Measurements from ENCODE around the gene PCDHGA11.
"Not testable (repeated sequence)": the region's sequence is repeated elsewhere in the genome, so short reads cannot be mapped to it uniquely, and the experiment has no call there.

PCDHGA11 gene

GRCh38 chr5:141399555-141400258, 21.1 kb upstream of the PCDHGA11 start:
- no peak for DNase-seq

DNA sequence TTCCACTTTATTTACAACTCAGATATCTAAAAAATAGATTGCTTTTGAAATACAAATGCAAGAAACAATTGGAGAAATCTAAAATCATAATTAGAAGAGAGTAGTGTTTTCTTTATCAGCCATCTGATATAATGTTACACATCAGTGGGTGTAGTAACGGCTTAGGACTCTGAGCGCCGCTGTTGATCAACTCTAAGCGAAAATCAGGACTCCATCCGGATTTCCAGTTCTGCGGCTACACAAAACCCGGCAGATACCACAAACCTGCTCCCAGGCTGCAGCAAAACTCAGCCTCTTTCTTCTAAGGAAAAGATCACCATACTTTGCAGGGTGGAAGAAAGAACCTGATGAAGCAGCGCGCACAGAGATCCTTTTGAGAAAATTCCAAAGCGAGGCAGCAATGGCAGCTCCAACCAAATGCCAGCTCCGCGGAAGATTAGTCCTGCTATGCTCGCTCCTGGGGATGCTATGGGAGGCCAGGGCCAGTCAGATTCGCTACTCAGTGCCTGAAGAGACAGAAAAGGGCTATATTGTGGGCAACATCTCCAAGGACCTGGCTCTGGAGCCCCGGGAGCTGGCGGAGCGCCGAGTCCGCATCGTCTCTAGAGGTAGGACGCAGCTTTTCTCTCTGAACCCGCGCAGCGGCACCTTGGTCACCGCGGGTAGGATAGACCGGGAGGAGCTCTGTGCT, 18.2 kb upstream of the PCDHGA11 start, which contains the start of gene PCDHGA9:
Gene PCDHGA9 (plus strand): TSS at position 226 of the 691 bp plus-strand sequence. CDS start 175 bp downstream, at position 401.
- no peak for DNase-seq

- no peak for DNase-seq
Observed at GRCh38 chr5:141403387-141403786, 17.5 kb upstream of the PCDHGA11 start.

DNA sequence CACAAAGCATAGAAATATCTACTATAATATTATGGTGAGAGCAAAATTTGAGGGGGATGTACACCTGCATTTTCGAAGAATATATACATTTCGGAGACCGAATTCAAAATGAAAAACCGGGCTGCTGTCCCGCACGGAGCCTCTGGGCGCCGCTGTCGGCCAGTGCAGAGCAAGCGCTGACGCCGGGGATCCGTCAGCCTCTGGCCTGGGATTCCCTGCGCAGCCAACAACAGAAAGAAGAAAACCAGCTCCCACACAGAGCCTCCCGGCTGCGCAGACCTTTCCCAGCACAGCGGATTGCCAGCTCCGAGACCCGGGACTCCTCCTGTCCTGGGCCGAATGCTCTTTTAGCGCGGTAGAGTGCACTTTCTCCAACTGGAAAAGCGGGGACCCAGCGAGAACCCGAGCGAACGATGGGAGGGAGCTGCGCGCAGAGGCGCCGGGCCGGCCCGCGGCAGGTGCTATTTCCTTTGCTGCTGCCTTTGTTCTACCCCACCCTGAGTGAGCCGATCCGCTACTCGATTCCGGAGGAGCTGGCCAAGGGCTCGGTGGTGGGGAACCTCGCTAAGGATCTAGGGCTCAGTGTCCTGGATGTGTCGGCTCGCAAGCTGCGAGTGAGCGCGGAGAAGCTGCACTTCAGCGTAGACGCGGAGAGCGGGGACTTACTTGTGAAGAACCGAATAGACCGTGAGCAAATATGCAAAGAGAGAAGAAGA, 12.9 kb upstream of the PCDHGA11 start, which contains the start of gene PCDHGB6:
Gene PCDHGB6 (plus strand): TSS at position 232 of the 716 bp plus-strand sequence. CDS start 182 bp downstream, at position 414.
- not testable (repeated sequence) for DNase-seq

DNA sequence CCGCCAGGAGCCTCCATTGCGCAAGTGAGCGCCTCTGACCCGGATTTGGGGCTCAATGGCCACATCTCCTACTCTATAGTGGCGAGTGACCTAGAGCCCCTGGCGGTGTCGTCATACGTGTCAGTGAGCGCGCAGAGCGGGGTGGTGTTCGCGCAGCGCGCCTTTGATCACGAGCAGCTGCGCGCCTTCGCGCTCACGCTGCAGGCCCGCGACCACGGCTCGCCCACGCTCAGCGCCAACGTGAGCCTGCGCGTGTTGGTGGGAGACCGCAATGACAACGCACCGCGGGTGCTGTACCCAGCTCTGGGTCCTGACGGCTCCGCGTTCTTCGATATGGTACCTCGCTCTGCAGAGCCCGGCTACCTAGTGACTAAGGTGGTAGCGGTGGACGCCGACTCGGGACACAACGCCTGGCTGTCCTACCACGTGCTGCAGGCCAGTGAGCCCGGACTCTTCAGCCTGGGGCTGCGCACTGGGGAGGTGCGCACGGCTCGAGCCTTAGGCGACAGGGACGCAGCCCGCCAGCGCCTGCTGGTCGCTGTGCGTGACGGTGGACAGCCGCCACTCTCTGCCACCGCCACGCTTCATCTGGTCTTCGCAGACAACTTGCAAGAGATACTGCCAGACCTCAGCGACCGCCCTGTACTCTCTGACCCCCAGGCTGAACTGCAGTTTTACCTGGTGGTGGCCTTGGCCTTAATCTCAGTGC, 11.1 kb upstream of the PCDHGA11 start:
- no peak for DNase-seq

DNA sequence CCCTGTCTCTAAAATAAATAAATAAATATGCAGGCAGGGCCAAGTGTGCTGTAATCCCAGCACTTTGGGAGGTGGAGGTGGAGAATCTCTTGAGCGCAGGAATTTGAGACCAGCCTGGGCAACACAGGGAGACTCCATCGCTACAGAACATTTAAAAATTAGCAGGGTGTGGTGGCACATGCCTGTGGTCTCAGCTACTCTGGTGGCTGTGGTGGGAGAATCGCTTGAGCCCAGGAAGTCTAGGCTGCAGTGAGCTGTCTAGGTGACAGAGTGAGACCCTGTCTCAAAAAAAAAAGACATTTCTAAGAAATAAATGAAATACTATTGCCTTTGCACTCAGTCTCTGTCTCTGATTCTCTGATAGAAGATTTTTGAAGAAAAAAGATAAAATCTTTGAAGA, 9.3 kb upstream of the PCDHGA11 start:
- DNase-seq = no peak

GRCh38 chr5:141412854-141413539, 7.9 kb upstream of the PCDHGA11 start, which contains the start of gene PCDHGA10:
PCDHGA10 (plus strand) TSS chr5:141412987; CDS start chr5:141413176, 189 bp downstream.
- DNase-seq = peak; percentile 17

GRCh38 chr5:141413540-141414069, 7.2 kb upstream of the PCDHGA11 start:
- DNase-seq = no peak

DNA sequence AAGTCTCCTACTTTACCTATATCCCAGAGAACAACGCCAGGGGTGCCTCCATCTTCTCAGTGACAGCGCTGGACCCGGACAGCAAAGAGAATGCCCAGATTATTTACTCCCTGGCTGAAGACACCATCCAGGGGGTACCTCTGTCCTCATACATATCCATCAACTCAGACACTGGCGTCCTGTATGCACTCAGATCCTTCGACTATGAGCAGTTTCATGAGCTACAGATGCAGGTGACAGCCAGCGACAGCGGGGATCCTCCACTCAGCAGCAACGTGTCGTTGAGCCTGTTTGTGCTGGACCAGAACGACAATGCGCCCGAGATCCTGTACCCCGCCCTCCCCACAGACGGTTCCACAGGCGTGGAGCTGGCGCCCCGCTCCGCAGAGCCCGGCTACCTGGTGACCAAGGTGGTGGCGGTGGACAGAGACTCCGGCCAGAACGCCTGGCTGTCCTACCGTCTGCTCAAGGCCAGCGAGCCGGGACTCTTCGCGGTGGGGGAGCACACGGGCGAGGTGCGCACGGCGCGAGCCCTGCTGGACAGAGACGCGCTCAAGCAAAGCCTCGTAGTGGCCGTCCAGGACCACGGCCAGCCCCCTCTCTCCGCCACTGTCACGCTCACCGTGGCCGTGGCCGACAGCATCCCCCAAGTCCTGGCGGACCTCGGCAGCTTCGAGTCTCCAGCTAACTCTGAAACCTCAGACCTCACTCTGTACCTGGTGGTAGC, 6.1 kb upstream of the PCDHGA11 start:
- not testable (repeated sequence) for DNase-seq

GRCh38 chr5:141415275-141415618, 5.6 kb upstream of the PCDHGA11 start:
- DNase-seq = not testable (repeated sequence)

- not testable (repeated sequence) for DNase-seq
Observed at GRCh38 chr5:141417494-141418172, 3.2 kb upstream of the PCDHGA11 start, which contains the start of gene PCDHGB7. PCDHGB7 (plus strand) TSS chr5:141417677; CDS start chr5:141417860, 183 bp downstream.

DNA sequence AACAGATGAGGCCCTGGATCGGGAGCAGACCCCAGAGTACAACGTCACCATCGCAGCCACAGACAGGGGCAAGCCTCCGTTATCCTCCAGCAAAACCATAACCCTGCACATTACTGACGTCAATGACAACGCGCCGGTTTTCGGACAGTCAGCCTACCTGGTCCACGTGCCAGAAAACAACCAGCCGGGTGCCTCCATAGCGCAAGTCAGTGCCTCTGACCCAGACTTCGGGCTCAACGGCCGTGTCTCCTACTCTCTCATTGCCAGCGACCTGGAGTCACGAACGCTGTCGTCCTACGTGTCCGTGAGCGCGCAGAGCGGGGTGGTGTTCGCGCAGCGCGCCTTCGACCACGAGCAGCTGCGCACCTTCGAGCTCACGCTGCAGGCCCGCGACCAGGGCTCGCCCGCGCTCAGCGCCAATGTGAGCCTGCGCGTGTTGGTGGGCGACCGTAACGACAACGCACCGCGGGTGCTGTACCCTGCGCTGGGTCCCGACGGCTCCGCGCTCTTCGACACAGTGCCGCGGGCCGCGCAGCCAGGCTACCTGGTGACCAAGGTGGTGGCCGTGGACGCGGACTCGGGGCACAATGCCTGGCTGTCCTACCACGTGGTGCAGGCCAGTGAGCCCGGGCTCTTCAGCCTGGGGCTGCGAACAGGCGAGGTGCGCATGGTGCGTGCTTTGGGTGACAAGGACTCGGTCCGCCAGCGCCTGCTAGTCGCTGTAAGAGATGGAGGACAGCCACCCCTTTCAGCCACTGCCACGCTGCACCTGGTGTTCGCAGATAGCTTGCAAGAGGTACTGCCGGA, 1.6 kb upstream of the PCDHGA11 start:
- no peak for DNase-seq

DNA sequence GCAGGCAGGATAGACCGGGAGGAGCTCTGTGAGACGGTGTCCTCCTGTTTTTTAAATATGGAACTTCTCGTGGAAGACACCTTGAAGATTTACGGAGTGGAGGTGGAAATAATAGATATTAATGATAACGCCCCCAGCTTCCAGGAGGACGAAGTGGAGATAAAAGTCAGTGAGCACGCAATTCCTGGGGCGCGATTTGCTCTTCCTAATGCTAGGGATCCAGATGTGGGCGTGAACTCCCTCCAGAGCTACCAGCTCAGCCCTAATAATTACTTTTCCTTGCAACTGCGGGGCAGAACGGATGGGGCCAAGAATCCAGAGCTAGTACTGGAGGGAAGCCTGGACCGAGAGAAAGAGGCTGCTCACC, 621 bp downstream of the PCDHGA11 start:
- DNase-seq = no peak

DNA sequence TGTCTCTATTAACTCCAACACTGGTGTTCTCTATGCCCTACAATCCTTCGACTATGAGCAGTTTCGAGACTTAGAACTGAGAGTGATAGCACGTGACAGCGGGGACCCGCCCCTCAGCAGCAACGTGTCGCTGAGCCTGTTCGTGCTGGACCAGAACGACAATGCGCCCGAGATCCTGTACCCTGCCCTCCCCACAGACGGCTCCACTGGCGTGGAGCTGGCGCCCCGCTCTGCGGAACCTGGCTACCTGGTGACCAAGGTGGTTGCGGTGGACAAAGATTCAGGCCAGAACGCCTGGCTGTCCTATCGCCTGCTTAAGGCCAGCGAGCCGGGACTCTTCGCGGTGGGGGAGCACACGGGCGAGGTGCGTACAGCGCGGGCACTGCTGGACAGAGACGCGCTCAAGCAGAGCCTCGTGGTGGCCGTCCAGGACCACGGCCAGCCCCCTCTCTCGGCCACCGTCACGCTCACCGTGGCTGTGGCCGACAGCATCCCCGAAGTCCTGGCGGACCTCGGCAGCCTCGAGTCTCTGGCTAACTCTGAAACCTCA, 2.0 kb downstream of the PCDHGA11 start:
- DNase-seq = no peak

DNA sequence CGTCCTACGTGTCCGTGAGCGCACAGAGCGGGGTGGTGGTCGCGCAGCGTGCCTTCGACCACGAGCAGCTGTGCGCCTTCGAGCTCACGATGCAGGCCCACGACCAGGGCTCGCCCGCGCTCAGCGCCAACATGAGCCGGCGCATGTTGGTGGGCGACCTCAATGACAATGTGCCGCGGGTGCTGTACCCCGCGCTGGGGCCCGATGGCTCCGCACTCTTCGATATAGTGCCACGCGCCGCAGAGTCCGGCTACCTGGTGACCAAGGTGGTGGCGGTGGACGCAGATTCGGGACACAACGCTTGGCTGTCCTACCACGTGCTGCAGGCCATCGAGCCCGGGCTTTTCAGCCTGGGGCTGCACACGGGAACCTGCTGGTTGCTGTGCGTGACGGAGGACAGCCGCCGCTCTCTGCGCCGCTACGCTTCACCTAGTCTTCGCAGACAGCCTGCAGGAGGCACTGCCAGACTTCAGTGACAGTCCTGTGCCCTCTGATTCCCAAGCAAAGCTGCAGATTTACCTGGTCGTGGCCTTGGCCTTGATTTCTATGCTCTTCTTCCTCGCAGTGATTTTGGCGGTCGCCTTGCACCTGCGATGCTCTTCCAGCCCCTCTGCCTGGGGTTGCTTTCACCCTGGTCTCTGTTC, 7.1 kb downstream of the PCDHGA11 start:
- DNase-seq = no peak

- no peak for DNase-seq
Observed at GRCh38 chr5:141430332-141431113, 9.7 kb downstream of the PCDHGA11 start, which contains the start of gene PCDHGA12. PCDHGA12 (plus strand) TSS chr5:141430507; CDS start chr5:141430760, 253 bp downstream.

GRCh38 chr5:141431286-141431685, 10.4 kb downstream of the PCDHGA11 start:
- DNase-seq = no peak

DNA sequence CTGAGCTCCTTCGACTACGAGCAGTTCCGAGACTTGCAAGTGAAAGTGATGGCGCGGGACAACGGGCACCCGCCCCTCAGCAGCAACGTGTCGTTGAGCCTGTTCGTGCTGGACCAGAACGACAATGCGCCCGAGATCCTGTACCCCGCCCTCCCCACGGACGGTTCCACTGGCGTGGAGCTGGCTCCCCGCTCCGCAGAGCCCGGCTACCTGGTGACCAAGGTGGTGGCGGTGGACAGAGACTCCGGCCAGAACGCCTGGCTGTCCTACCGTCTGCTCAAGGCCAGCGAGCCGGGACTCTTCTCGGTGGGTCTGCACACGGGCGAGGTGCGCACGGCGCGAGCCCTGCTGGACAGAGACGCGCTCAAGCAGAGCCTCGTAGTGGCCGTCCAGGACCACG, 11.5 kb downstream of the PCDHGA11 start:
- not testable (repeated sequence) for DNase-seq

Data from GDM1 (cell line).